ENCODE data around the gene ZBTB40. TPM values are rescaled to one million over a fixed set of nuclear protein-coding genes. Genes with fewer than 3 reads are reported as not detected.

The ZBTB40 gene
- total RNA-seq, 1 experiment from 2014 or later: 25.3 TPM

DNA sequence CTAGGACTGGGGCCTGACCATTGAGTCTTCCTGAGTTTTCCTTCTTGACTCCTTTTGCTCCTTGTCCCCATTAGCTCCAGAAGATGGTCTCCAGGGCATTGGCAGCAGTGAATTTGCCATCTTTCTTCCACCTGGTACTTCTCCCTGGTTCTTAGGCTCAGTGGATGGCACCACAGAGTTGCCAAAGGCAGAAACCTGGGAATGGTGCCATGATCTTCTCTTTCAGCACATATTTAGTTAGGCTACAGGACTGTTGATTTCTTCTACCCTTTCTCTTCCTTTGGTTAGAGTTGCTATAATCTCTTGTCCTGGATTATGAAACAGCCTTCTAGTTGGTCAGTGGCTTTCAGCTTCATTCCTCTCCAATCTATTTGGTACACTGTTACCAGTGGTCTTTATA lies 6.2 kb downstream of the ZBTB40 start:
- H3K27ac ChIP-seq (ENCODE audit: low read depth, low read length, poor library complexity, severe bottlenecking): no peak overlapping the region
- CTCF ChIA-PET: no interaction called here

DNA sequence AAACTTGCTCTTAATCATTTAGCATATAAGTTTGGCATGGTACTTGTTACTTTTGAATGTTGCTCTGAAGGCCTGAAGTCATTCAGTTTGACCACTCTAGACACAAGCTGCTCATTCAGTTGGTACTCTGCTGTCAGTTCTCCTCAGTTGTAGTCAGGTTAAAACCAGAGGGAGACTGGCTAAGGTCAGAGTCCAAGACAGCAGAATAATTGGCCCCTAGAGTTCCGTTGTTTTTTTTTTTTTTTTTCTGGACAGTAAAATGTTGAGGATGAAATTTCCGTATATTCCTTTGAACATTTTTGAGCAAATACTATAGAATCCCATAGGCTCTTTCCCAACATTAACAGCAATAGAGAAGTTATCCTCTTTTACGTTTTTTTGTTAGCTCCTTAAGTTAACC lies 9.4 kb downstream of the ZBTB40 start:
- no peaks in the 10 kb centered on the region for H3K36me3 ChIP-seq (ENCODE audit: insufficient read depth, low read length, poor library complexity, severe bottlenecking)
- no peak overlapping the region for H3K27ac ChIP-seq (ENCODE audit: low read depth, low read length, poor library complexity, severe bottlenecking)
- POLR2A ChIA-PET (ENCODE audit: low non-redundant PET): no interaction called here
- H3K9me3 ChIP-seq (ENCODE audit: low read depth, low read length, poor library complexity, severe bottlenecking): no peaks in the 10 kb centered on the region
- TF ChIP-seq CTCF (conservative IDR thresholded peaks at IDR 0.05; ENCODE audit: low read depth, low read length) (no peak), EZH2 (IDR thresholded peaks at IDR 0.05; ENCODE audit: borderline replicate concordance, low read depth, low read length, poor library complexity, severe bottlenecking) (no peak)
- DNase-seq (ENCODE audit: low spot score): no peak
- no peaks in the 10 kb centered on the region for H3K27me3 ChIP-seq (replicated peaks; ENCODE audit: insufficient read depth, low read depth, low read length, poor library complexity)
- no TSS peak for BruUV-seq (replicated peaks)
- H3K4me1 ChIP-seq (ENCODE audit: insufficient read depth, low read length, poor library complexity, severe bottlenecking): no peaks in the 10 kb centered on the region
- H3K4me3 ChIP-seq (ENCODE audit: low read depth, low read length, poor library complexity, severe bottlenecking): no peak overlapping the region
- CTCF ChIA-PET: interaction anchor here (0.7 kb wide), 1 partner anchor 9 kb away, joined by 5 read pairs; no protein-coding TSS in a partner anchor
- intact Hi-C loops (cut with micrococcal nuclease; ENCODE audit: unreplicated experiment): no loop called here

More for the DNA sequence above, 6.2 kb downstream of the ZBTB40 start:
- intact Hi-C loops (cut with micrococcal nuclease; ENCODE audit: unreplicated experiment): no loop called here
- Histone ChIP-seq H3K4me1 (ENCODE audit: insufficient read depth, low read length, poor library complexity, severe bottlenecking) (no peaks in the 10 kb centered on the region), H3K4me3 (ENCODE audit: low read depth, low read length, poor library complexity, severe bottlenecking) (no peak overlapping the region), H3K27me3 (replicated peaks; ENCODE audit: insufficient read depth, low read depth, low read length, poor library complexity) (no peaks in the 10 kb centered on the region), H3K36me3 (ENCODE audit: insufficient read depth, low read length, poor library complexity, severe bottlenecking) (no peaks in the 10 kb centered on the region), H3K9me3 (ENCODE audit: low read depth, low read length, poor library complexity, severe bottlenecking) (no peaks in the 10 kb centered on the region)
- no peak for DNase-seq (ENCODE audit: low spot score)
- BruUV-seq (replicated peaks): no TSS peak
- TF ChIP-seq CTCF (conservative IDR thresholded peaks at IDR 0.05; ENCODE audit: low read depth, low read length) (no peak), EZH2 (IDR thresholded peaks at IDR 0.05; ENCODE audit: borderline replicate concordance, low read depth, low read length, poor library complexity, severe bottlenecking) (no peak)
- POLR2A ChIA-PET (ENCODE audit: low non-redundant PET): no interaction called here

DNA sequence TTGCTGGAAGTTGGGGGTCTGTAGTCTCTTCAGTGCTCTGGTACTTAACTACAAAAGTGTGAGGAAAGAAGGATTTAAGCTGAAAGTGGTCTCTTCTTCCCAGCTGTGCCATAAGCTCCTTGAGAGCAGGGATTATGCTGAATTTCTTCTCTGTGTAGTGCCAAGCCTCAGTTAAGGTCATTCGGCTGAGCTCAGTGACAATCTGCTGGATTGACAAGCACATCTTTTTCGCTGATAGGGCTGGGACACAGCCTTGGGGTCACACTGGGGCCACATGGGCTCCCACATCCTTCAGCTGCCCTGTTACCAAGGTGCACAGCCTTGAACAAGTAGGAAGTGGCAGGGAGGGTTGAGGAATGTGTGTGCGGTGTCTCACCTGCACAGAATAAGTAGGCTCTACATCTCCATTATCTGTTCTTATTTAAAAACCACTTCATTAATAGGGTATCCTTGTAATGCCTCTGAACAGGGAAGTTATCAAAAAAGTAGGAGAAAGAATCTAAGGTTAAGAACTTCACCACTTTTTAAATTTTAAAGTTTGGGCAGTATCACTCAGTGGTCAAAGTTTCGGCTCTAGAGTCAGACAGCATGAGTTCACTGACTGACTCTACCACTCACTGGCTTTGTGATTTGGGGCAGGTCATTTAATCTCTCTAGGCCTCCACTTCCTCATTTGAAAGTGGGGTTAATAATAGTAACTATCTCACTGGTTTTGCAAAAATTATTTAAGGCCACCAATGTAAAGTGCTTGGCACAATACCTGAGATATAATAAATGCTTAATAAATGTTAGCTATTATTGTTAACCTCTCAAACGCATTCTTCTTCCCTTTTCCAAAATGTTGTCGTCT lies 10.3 kb downstream of the ZBTB40 start:
- BruUV-seq (replicated peaks): no TSS peak
- TF ChIP-seq CTCF (conservative IDR thresholded peaks at IDR 0.05; ENCODE audit: low read depth, low read length) (no peak), EZH2 (IDR thresholded peaks at IDR 0.05; ENCODE audit: borderline replicate concordance, low read depth, low read length, poor library complexity, severe bottlenecking) (no peak)
- Histone ChIP-seq H3K4me1 (ENCODE audit: insufficient read depth, low read length, poor library complexity, severe bottlenecking) (no peaks in the 10 kb centered on the region), H3K4me3 (ENCODE audit: low read depth, low read length, poor library complexity, severe bottlenecking) (no peak overlapping the region), H3K36me3 (ENCODE audit: insufficient read depth, low read length, poor library complexity, severe bottlenecking) (no peaks in the 10 kb centered on the region), H3K27ac (ENCODE audit: low read depth, low read length, poor library complexity, severe bottlenecking) (no peak overlapping the region), H3K27me3 (replicated peaks; ENCODE audit: insufficient read depth, low read depth, low read length, poor library complexity) (no peaks in the 10 kb centered on the region), H3K9me3 (ENCODE audit: low read depth, low read length, poor library complexity, severe bottlenecking) (no peaks in the 10 kb centered on the region)
- CTCF ChIA-PET: interaction anchor here (0.6 kb wide), 1 partner anchor 1678 kb away, joined by 7 read pairs; no protein-coding TSS in a partner anchor
- DNase-seq (ENCODE audit: low spot score): no peak
- POLR2A ChIA-PET (ENCODE audit: low non-redundant PET): no interaction called here
- intact Hi-C loops (cut with micrococcal nuclease; ENCODE audit: unreplicated experiment): no loop called here
